RPMI8226 (cell line): Measurements from ENCODE around the gene PLA2R1.
"Not testable (repeated sequence)": the region's sequence is repeated elsewhere in the genome, so short reads cannot be mapped to it uniquely, and the experiment has no call there.

Experiments
- DNase-seq: peaks from one replicate; pipeline ENCODE4 v3.0.0-alpha.2; 2015

PLA2R1 gene

GRCh38 chr2:160063271-160063670 lies 856 bp upstream of the PLA2R1 start:
- no peak for DNase-seq

- DNase-seq, result no peak
Measured at GRCh38 chr2:160061944-160062291, 497 bp downstream of the PLA2R1 start.

- no peak for DNase-seq
Measured at GRCh38 chr2:160061533-160061932, 882 bp downstream of the PLA2R1 start.

- DNase-seq, result no peak
Measured at GRCh38 chr2:160060297-160060696, 2.1 kb downstream of the PLA2R1 start.

- DNase-seq, result no peak
Measured at GRCh38 chr2:160057356-160057755, 5.1 kb downstream of the PLA2R1 start.

DNA sequence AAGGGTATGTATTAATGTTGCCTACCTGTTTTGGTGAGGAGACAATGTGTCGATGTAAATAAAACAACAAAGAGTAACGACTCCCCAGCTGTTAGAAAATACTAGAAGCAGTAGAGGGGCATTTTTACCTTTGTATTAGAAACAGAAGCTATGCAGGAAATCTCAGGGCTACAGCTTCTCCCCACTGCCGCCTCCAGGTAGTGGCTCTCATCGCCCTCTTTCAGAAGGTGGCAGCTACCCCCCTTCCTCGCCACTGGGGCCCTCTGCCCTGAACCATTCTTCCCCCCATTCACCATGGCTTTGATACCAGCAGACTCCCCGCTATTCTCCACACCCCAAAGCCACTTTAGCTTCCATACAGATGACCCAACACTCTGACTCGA lies 6.7 kb downstream of the PLA2R1 start:
- DNase-seq, result no peak

DNA sequence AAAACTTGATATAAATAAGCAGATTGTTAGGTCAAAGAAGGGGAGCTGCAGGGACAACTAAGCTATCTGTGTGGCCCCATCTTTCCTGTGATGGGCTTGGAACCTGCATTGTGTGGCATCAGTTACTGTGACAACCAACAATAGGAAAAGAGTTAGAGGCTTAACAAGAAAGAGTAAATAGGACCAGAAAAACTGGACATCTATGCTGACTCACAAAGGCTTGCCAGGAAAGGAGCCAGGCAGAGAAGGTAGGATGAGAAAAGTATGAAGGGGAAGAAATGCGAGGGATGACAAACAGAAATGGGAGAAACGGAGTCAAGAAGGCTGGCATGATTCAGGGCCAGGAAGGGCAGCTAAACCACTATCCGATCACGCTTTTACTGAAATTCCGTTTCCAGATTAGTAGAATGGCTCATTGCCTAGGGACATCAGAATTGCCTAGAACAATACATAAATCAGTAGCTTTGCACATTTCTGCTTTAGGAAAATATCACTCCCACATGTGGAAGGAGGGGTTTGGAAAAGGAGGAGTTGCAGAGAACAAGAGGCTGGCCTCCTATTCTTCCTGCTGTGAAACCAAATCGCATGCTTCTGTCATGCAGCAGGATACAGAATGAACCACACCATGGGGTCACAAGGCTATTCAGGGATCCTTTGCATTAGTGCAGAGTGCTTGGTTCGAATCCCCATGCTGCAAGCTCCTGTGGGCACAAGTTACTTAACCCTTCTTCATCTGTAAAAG lies 7.3 kb downstream of the PLA2R1 start:
- no peak for DNase-seq

GRCh38 chr2:160053946-160054345 lies 8.5 kb downstream of the PLA2R1 start:
- DNase-seq, result no peak

- DNase-seq, result no peak
Measured at GRCh38 chr2:160052531-160052930, 9.9 kb downstream of the PLA2R1 start.

- no peak for DNase-seq
Measured at GRCh38 chr2:160051371-160051800, 11.0 kb downstream of the PLA2R1 start.

GRCh38 chr2:160050147-160050546 lies 12.3 kb downstream of the PLA2R1 start:
- no peak for DNase-seq

- no peak for DNase-seq
Measured at GRCh38 chr2:160045703-160046210, 16.7 kb downstream of the PLA2R1 start.

GRCh38 chr2:160044728-160045127 lies 17.7 kb downstream of the PLA2R1 start:
- DNase-seq, result no peak

GRCh38 chr2:160043265-160043664 lies 19.1 kb downstream of the PLA2R1 start:
- DNase-seq, result no peak

DNA sequence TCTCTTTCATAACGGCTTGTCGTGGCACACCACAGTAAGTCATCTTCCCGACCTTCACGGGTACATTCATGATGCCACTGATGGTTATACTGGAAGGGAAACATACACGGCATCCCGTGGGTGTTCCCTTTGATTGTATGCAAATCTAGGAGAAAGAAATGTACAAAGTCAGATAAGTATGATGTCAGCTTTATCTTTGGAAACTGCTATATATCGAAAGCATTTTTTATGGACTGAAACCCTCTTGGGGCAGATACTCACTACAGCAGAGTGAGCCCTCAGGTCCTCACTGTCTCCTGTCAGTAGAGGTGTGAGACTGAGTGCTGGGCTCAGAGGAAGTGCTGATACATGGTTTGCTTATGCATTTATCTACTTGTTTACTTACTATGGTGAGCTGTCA lies 20.4 kb downstream of the PLA2R1 start:
- no peak for DNase-seq

GRCh38 chr2:160041091-160041490 lies 21.3 kb downstream of the PLA2R1 start:
- no peak for DNase-seq

DNA sequence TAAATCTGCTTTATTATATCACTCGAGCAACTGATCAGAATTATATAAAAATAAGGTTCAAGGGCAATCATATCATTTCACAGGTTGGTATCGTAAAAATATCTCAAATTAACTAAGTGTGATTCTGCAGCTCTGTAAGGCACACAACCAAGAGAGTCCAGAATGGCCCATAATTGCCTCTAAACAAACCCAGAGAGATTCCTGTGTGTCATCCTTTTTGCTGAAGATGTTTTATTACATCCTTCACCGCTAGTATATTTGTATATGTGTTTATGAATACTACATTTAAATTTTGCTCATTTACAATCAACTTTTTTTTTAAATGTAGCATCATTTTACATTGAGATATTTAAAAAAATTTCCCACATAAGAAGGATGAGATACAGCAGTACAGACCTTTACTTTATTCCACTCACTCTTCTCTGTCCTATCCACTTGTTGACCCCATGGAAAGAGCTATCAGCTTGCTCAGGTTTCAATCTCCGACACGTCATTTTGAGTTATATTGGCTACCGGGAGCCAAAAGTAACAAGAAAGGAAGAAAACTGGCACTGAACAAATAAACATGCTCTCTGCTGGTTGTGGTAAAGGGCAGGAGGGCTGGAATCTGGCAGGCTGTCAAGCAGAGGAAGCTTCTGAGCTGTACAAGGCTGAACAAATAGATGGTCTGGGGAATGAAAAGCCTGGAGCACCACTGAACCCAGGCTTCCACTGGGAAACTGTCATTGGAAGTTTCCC lies 23.1 kb downstream of the PLA2R1 start:
- DNase-seq, result no peak

GRCh38 chr2:160038662-160039061 lies 23.8 kb downstream of the PLA2R1 start:
- not testable (repeated sequence) for DNase-seq

- DNase-seq, result no peak
Measured at GRCh38 chr2:160036736-160037135, 25.7 kb downstream of the PLA2R1 start.

DNA sequence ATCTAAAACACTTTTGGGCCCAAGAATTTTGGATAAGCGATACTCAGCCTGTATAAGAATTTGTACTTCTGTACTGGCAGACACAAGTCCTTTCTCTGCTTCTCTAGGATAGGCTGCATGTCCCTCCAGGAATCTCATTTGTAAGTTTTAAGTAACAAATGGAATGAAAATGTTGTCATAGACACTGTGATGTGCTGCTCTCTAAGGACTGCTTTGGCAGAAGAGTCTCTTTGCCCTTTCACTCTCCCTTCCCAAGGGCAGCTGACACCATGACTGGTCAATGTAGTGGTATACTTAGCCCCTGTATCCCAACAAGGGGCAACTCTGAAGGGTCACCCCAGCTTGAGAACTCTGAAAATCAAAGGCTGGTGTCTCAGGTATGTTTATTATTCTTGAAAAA lies 27.3 kb downstream of the PLA2R1 start:
- no peak for DNase-seq

- no peak for DNase-seq
Measured at GRCh38 chr2:160034396-160034795, 28.0 kb downstream of the PLA2R1 start.

- no peak for DNase-seq
Measured at GRCh38 chr2:160033732-160034392, 28.6 kb downstream of the PLA2R1 start.

DNA sequence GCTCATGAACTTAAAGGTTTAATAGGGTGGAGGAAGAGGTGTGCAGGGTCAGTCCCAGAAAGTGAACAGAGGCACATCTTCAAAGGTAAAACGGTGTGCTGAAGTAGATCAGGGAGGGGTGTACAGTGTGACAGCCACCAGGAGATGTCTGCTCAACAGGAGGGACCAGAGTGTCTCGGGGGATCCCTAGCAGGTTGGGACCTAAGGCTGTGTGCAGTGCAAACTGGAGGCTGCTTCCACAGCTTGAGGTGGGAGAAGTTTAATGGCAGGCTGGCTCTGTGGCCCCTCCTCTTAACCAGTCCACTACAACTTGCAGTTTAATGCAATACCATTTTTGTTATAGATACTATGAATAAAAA lies 33.2 kb downstream of the PLA2R1 start:
- DNase-seq, result no peak
